ENCODE measurements around the gene MTCL1.

Gene MTCL1

DNA sequence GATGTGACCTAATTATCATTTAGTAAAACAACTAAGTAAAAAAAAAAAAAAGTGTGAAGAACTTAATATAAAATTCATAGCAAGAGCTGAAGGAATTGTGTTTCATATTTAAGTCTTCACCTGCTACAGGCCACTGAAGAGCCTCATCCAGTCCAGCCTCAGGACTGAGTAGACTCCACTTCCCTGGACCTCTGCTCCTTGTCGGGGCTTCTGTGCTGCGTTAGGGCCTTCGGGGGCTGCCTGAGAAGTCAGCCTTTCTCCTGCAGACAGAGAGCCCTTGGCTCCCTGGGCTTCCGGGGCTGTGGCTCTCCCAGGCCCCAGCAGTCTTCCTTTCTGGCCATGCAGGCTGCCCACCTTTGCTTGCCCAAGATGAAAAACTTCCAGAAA, 95.5 kb downstream of the MTCL1 start:
- no peak for DNase-seq (ENCODE audit: extremely low spot score)
- CTCF ChIA-PET: interaction anchor here (0.7 kb wide), 1 partner anchor 50 kb away, joined by 3 read pairs; no protein-coding TSS in a partner anchor
- POLR2A ChIA-PET: no interaction called here
- TF ChIP-seq ZNF384 (IDR thresholded peaks at IDR 0.05) (no peak), SP1 (IDR thresholded peaks at IDR 0.05) (no peak), HDGF (IDR thresholded peaks at IDR 0.05; ENCODE audit: borderline replicate concordance) (no peak), NFRKB (IDR thresholded peaks at IDR 0.05) (no peak), FOXK2 (IDR thresholded peaks at IDR 0.05) (no peak), ELF4 (IDR thresholded peaks at IDR 0.05) (no peak), PKNOX1 (IDR thresholded peaks at IDR 0.05) (no peak), FOXA1 (IDR thresholded peaks at IDR 0.05) (no peak), LEF1 (IDR thresholded peaks at IDR 0.05; ENCODE audit: borderline replicate concordance) (no peak), FOXM1 (IDR thresholded peaks at IDR 0.05; ENCODE audit: borderline replicate concordance) (no peak)

DNA sequence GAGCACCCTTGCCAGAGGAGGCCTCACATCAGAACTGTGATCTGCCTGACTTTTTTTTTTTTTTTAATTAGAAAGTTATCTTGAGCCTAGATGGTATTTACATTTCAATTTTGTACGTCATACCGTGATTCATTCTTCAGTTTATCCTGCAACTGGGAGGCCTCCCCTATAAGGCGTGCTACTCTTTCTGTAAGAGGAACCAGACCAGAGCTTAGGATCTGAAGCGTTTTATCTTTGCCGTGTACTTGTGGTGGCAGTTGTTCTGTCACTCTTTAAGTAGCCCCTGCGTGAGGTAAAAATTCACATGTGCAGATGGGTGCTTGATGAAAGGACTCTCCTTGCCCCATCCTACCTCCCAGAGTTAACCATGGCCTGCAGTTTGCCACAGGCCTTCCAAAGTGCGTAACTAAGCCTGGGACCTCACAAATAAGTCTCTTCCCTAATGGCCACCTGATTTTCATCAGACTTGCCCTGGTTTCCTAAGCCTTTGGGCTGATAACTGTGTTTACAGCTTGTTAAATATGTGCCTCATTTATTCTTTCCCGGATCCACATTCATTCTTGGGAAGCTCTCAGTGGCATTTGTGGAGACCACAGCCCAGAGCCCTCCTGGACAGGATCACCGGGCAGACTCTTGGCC, 96.0 kb downstream of the MTCL1 start:
- POLR2A ChIA-PET: no interaction called here
- CTCF ChIA-PET: interaction anchor here (0.7 kb wide), 1 partner anchor 51 kb away, joined by 3 read pairs; no protein-coding TSS in a partner anchor
- TF ChIP-seq FOXK2 (IDR thresholded peaks at IDR 0.05) (no peak), BHLHE40 (IDR thresholded peaks at IDR 0.05; ENCODE audit: borderline replicate concordance) (no peak), NFRKB (IDR thresholded peaks at IDR 0.05) (no peak), HDGF (IDR thresholded peaks at IDR 0.05; ENCODE audit: borderline replicate concordance) (no peak), ARNT (IDR thresholded peaks at IDR 0.05) (no peak), L3MBTL2 (conservative IDR thresholded peaks at IDR 0.05) (no peak), TARDBP (IDR thresholded peaks at IDR 0.05) (no peak), SUZ12 (IDR thresholded peaks at IDR 0.05) (no peak), FOXM1 (IDR thresholded peaks at IDR 0.05; ENCODE audit: borderline replicate concordance) (no peak), ELF4 (IDR thresholded peaks at IDR 0.05) (no peak), ZNF384 (IDR thresholded peaks at IDR 0.05) (no peak)
- no peak for DNase-seq (ENCODE audit: extremely low spot score)

GRCh38 chr18:8802017-8802672, 96.8 kb downstream of the MTCL1 start:
- POLR2A ChIA-PET: no interaction called here
- CTCF ChIA-PET: no interaction called here
- TF ChIP-seq ZNF384 (IDR thresholded peaks at IDR 0.05): no peak
- TF ChIP-seq FOXM1 (IDR thresholded peaks at IDR 0.05; ENCODE audit: borderline replicate concordance): no peak
- no peak for TF ChIP-seq NFRKB (IDR thresholded peaks at IDR 0.05)
- no peak for TF ChIP-seq PKNOX1 (IDR thresholded peaks at IDR 0.05)
- TF ChIP-seq FOXA1 (IDR thresholded peaks at IDR 0.05): no peak
- TF ChIP-seq SP1 (IDR thresholded peaks at IDR 0.05): no peak
- TF ChIP-seq HDGF (IDR thresholded peaks at IDR 0.05; ENCODE audit: borderline replicate concordance): no peak
- DNase-seq (ENCODE audit: extremely low spot score): no peak

GRCh38 chr18:8803063-8803795, 97.9 kb downstream of the MTCL1 start:
- CTCF ChIA-PET: no interaction called here
- DNase-seq (ENCODE audit: extremely low spot score): no peak
- POLR2A ChIA-PET: no interaction called here
- TF ChIP-seq CTBP1 (IDR thresholded peaks at IDR 0.05; ENCODE audit: borderline replicate concordance) (no peak), ARNT (IDR thresholded peaks at IDR 0.05) (no peak), LEF1 (IDR thresholded peaks at IDR 0.05; ENCODE audit: borderline replicate concordance) (no peak), SUZ12 (IDR thresholded peaks at IDR 0.05) (no peak), FOXA1 (IDR thresholded peaks at IDR 0.05) (no peak), NFRKB (IDR thresholded peaks at IDR 0.05) (no peak), FOXM1 (IDR thresholded peaks at IDR 0.05; ENCODE audit: borderline replicate concordance) (no peak), ZNF384 (IDR thresholded peaks at IDR 0.05) (no peak), PKNOX1 (IDR thresholded peaks at IDR 0.05) (no peak), ELF4 (IDR thresholded peaks at IDR 0.05) (no peak)

DNA sequence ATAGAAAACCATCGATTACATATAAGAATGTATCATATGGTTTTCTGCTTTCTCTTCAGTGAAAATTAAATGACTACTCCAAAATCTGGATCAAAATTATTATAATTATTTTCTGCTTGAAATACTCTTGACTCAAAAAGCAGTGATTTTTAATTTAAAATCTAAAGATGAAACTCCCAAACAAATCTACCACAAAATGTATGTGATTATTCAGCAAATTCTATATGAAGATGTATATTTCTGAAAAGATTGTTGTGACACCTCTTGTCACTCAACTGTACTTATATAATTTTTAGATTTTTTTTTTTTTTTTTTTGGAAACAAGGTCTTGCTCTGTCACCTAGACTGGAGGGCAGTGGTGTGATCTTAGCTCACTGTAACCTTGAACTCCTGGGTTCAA, 98.6 kb downstream of the MTCL1 start:
- no peak for TF ChIP-seq SUZ12 (IDR thresholded peaks at IDR 0.05)
- TF ChIP-seq LEF1 (IDR thresholded peaks at IDR 0.05; ENCODE audit: borderline replicate concordance): no peak
- TF ChIP-seq PKNOX1 (IDR thresholded peaks at IDR 0.05): no peak
- no peak for TF ChIP-seq L3MBTL2 (conservative IDR thresholded peaks at IDR 0.05)
- no peak for TF ChIP-seq ARNT (IDR thresholded peaks at IDR 0.05)
- TF ChIP-seq CTBP1 (IDR thresholded peaks at IDR 0.05; ENCODE audit: borderline replicate concordance): no peak
- TF ChIP-seq SP1 (IDR thresholded peaks at IDR 0.05): no peak
- no peak for TF ChIP-seq FOXM1 (IDR thresholded peaks at IDR 0.05; ENCODE audit: borderline replicate concordance)
- no peak for TF ChIP-seq HDGF (IDR thresholded peaks at IDR 0.05; ENCODE audit: borderline replicate concordance)
- TF ChIP-seq FOXK2 (IDR thresholded peaks at IDR 0.05): no peak
- ChIA-PET CTCF (no interaction called here), POLR2A (no interaction called here)
- no peak for DNase-seq (ENCODE audit: extremely low spot score)
